NCI-H2029 treated with DMSO at 0.1 percent for 48 hours (cell line): Measurements from ENCODE around the gene DNAJB4.
"Not testable (repeated sequence)": the region's sequence is repeated elsewhere in the genome, so short reads cannot be mapped to it uniquely, and the experiment has no call there.

Experiments
- DNase-seq: peaks from one replicate; lab custom pipeline; 2025; lab: John Stamatoyannopoulos, UW

The DNAJB4 gene

DNA sequence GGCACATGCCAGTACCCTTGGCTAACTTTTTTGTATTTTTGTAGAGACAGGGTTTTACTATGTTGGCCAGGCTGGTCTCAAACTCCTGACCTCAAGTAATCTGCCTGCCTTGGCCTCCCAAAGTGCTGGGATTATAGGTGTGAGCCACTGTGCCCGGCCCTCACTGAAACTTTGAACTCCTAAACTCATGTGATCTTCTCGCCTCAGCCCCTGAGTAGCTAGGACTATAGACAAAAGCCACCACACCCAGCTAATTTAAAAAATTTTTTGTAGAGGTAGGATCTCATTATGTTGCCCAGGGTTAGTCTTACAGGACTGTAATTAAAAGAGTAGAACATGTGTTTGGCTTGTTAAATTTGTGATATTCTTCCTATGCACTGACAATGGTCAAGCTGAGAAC lies 60.1 kb downstream of the DNAJB4 start:
- not testable (repeated sequence) for DNase-seq
